WI38 (cell line): ENCODE measurements around the gene THUMPD2.

Experiments used
- H3K4me3 ChIP-seq: 2 replicates; pipeline ENCODE4 v1.5.1; 2011; ENCODE audit warnings: low read depth, mild to moderate bottlenecking, control low read depth, low read length
- TF ChIP-seq, protein P1 (sequence below): IDR thresholded peaks from 2 replicates; pipeline ENCODE4 v1.5.1; 2012; ENCODE audit warnings: low read depth, mild to moderate bottlenecking, control low read depth, low read length

THUMPD2 gene

DNA sequence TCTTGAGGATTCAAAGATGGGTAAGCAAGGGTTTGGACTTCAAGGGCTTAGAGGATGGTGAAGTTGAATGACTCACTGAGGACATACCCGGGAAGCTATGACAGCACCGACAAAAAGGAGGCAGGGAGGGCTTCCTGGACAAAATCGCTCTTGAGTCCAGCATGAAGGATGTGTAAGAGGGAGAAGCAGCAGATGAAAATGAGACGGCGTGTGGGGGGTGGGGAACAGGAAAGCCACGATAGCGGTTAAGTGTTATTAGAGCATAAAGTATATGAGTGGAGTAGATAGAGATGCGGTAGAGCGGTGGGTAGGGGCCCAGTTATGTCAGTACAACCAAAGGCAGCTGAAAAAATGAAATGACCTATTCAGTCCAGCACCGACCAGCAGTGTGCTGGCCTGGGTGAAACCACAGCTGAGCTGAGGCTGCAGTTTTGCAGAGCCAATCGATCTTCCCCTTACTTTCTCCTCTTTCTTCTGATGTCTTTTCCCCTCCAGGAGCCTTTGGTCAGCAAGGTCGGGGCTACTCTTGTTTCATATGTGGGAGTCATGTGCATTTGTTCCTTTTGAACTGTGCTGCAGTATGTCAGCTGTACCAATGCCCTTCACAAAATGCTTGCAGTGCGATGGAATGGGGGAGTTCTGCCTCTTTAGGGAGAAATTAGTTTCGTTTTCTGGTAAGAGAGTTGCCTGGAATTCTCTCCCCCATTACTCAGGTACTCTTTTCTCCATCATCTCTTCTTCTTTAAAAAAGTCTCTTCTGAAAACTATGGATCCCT, 2.0 kb upstream of the THUMPD2 start:
- no peak overlapping the region for H3K4me3 ChIP-seq
- TF ChIP-seq, protein P1, sequence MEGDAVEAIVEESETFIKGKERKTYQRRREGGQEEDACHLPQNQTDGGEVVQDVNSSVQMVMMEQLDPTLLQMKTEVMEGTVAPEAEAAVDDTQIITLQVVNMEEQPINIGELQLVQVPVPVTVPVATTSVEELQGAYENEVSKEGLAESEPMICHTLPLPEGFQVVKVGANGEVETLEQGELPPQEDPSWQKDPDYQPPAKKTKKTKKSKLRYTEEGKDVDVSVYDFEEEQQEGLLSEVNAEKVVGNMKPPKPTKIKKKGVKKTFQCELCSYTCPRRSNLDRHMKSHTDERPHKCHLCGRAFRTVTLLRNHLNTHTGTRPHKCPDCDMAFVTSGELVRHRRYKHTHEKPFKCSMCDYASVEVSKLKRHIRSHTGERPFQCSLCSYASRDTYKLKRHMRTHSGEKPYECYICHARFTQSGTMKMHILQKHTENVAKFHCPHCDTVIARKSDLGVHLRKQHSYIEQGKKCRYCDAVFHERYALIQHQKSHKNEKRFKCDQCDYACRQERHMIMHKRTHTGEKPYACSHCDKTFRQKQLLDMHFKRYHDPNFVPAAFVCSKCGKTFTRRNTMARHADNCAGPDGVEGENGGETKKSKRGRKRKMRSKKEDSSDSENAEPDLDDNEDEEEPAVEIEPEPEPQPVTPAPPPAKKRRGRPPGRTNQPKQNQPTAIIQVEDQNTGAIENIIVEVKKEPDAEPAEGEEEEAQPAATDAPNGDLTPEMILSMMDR: no peak

DNA sequence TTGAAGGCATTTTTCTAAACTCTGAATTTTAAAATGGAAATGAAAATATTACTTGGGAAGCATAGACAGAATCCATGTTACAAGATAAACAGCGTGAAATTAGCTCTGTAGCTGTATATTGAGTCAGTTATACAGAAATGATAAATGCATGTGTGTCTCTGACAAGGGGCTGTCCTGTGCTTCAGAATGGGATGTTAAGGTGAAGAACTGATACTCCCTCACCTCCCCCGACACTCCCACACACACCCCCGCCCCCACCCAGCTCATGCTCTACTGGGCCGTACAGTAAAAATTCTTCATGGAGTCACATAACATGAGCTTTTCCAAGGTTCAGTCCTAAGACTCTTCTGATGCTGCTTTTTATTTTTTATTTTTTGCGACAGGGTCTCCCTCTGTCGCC, 869 bp upstream of the THUMPD2 start:
- no peak overlapping the region for H3K4me3 ChIP-seq
- TF ChIP-seq, protein P1: no peak

DNA sequence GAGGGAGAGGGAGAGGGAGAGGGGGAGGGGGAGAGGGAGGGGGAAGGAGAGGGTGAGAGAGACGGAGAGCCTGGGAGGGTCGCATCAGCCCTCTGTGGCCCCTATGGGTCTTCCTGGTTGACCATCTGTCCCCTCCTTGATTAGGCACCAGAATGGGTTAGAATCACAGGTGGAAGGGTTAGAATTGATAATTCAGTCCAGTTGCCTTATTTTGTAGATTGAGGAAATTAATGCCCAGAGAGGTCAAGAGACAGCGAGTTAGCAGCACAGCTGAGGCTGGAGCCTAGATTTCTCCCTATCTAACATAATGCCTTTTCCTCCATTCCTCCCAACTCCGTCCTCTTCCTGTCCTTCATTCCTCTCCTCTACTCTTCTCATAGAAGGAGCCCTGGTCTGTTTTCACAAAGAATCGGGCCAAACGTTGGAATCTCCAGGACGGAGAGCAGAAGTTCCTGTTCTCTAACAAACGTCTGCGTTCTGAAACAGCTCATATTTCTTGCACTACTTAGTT, 338 bp upstream of the THUMPD2 start:
- H3K4me3 ChIP-seq: peak overlapping the region; percentile 87
- TF ChIP-seq, protein P1: no peak

DNA sequence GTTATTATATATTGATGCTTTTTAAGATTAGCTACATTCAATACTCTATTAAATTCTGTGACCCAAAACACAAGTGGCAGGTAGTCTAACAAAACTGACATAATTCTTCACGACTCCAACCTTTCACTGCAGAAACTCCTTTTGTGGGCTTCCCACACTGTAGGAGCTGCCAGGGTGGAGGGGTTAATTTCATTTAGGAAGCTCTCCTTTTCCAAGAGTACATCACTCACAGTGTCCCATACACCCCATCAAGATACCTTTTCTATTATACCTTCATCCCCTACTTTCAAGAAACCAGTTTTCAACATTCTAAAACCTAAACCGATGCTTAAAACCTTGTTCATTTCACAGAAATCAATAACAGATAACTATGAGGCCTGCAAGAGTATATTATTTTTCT, 825 bp downstream of the THUMPD2 start:
- TF ChIP-seq, protein P1: no peak
- H3K4me3 ChIP-seq: peak overlapping the region; percentile 87

DNA sequence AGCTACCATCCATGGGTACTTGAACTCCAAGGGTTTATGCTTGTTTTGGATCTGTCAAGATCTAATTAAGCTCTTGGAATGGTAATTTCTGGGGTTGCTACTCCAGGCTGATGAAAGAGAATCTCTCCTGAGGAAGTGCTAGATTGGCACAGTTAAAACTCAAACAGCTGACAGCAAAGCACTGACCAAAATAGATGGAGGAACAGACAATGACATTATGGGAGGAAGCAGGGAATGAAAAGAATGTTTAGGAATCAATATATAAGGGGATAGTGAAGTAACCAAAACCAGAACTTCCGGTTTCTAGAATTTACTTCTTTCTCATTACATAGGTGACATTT, 6.3 kb downstream of the THUMPD2 start:
- no peak overlapping the region for H3K4me3 ChIP-seq
- TF ChIP-seq, protein P1: no peak

DNA sequence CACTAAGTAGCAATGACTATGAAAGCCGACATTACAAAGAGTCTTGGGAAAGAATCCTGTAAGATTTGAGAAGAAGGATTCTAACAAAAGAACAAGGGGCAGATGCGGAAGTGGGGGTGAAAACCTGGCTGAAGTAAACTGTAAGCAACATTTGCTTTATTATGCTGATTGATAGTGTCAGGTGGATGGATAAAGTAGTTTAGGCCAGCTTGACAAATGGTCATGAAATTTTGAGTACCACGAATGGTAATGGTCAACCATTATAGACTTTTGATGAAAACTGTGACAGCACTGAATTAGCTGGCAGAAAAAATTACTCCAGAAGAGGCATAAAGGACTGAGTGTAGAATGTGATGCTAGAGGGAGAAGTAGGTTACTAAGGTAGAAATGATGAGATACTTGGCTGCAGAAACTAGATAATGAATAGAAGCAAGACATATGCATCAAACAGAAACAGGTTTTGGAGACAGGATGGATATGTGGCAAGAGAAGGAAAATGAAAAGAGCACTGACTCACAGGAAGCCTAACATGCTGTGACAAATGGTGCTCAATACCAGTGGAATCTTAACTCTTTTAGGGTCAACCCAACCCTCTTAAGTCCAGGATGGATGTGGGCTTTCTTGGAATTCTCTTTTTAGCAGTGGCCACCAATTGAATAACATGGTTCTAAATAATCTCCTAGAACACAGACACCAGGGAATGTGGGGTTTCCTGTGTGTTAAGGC, 6.8 kb downstream of the THUMPD2 start:
- TF ChIP-seq, protein P1: no peak

DNA sequence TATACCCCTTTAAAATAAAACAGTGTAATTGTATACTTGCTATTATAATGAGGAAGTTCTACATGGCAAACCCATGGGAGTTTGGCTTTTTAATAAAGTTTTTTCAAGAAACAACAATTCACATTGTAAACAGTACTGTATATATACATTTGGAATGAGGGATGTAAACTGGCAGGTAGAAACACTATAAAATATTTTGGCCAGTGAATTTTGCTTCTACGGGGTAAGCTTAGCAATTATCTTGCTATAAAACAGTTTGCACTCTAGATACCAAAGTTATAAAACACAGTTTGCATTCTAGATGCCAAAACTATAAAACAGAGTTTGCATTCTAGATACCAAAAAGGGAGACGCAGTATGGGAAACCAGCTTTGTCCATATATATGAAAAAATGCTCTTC, 16.6 kb downstream of the THUMPD2 start:
- TF ChIP-seq, protein P1: no peak
- no peak overlapping the region for H3K4me3 ChIP-seq

More for the DNA sequence above, 6.8 kb downstream of the THUMPD2 start:
- no peak overlapping the region for H3K4me3 ChIP-seq
